Measurements from ENCODE around the gene SEC14L2. TPM values are rescaled to one million over a fixed set of nuclear protein-coding genes. Genes with fewer than 3 reads are reported as not detected.

SEC14L2 gene
- total RNA-seq, 2 experiments from 2014 or later, result 5.6 to 7.4 TPM

DNA sequence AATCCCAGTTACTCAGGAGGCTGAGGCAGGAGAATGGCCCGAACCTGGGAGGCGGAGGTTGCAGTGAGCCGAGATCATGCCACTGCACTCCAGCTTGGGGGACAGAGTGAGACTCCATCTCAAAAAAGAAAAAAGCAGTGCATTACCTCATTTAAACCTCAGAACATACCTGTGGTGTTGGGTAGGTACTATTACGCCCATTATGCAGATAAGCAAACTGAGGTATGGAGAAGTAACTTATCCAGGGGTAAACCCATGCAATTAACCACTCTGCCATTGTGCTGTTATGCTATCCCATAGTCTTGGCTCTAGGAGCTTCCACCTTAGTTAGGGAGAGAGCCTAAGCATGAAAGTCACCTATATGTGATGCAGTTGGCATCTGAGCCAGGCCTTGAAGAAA is 77.3 kb downstream of the SEC14L2 start:
- peaks cover 19% of the 10 kb centered on the region for H3K4me1 Mint-ChIP-seq
- no peak overlapping the region for H3K27ac Mint-ChIP-seq
- DNase-seq, result no peak
- H3K4me3 Mint-ChIP-seq, result no peak overlapping the region
- ChIA-PET POLR2A (no interaction called here), CTCF (no interaction called here)
- H3K9me3 Mint-ChIP-seq, result no peaks in the 10 kb centered on the region
- H3K27me3 Mint-ChIP-seq, result peaks cover 9% of the 10 kb centered on the region
- H3K36me3 Mint-ChIP-seq (ENCODE audit: low read depth), result no peaks in the 10 kb centered on the region

Other genes starting within 250 kb of the SEC14L2 start
- gene LIF, start 150.3 kb upstream of the SEC14L2 start, total RNA-seq, result 10 to 100 TPM; 94.6 to 94.8 TPM
- 100 to 1,000 TPM; 103 to 107 TPM for gene OSM, start 130.2 kb upstream of the SEC14L2 start, total RNA-seq
- 10 to 100 TPM; 14.2 to 14.6 TPM for gene CASTOR1, start 107.5 kb upstream of the SEC14L2 start, total RNA-seq
- gene TBC1D10A, start 70.1 kb upstream of the SEC14L2 start, total RNA-seq, result 10 to 100 TPM; 37.9 to 41.6 TPM
- 100 to 1,000 TPM; 225 to 226 TPM for gene SF3A1, start 40.1 kb upstream of the SEC14L2 start, total RNA-seq
- gene CCDC157, start 40.0 kb upstream of the SEC14L2 start, total RNA-seq, result 1 to 10 TPM; 3.2 to 3.6 TPM
- 10 to 100 TPM; 12.2 to 13.3 TPM for gene RNF215, start 9.6 kb upstream of the SEC14L2 start, total RNA-seq
- gene MTFP1, start 28.8 kb downstream of the SEC14L2 start, total RNA-seq, result 10 to 100 TPM; 49.5 to 52.1 TPM
- gene SEC14L3, start 75.0 kb downstream of the SEC14L2 start, total RNA-seq, result under 1 TPM in 1 of 2 experiments, not detected in 1; 0.25 TPM
- not detected for gene SEC14L4, start 108.7 kb downstream of the SEC14L2 start, total RNA-seq
- not detected for gene SEC14L6, start 149.7 kb downstream of the SEC14L2 start, total RNA-seq
- not detected for gene GAL3ST1, start 177.6 kb downstream of the SEC14L2 start, total RNA-seq
- 10 to 100 TPM; 48.3 to 54.9 TPM for gene PES1, start 194.9 kb downstream of the SEC14L2 start, total RNA-seq
- gene TCN2, start 210.2 kb downstream of the SEC14L2 start, total RNA-seq, result 1 to 10 TPM; 1.7 to 1.9 TPM
- 1 to 10 TPM; 5.3 to 5.8 TPM for gene SLC35E4, start 238.8 kb downstream of the SEC14L2 start, total RNA-seq